ENCODE measurements around the gene SHB.
"Not testable (repeated sequence)": the region's sequence is repeated elsewhere in the genome, so short reads cannot be mapped to it uniquely, and the experiment has no call there.

SHB gene

DNA sequence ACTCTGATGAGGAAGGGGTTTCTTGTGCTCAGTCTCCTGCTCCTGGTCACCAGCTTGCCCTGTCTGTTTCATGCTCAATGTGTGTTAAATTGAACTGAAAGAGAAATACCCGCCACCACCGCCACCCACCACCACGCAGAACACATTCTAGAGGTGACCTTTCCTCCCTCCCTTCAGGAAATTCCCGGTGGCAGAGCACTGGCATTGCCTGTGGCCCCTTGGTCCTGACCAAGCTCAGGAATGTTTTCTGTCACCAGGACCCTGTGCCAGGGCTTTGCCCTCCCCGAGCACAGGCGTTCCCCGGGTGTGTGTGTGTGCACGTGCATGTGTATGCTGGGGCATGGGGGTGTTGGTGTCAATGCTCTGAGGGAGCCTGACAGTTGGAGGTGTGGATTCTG, 154.9 kb downstream of the SHB start:
- DNase-seq, result no peak

DNA sequence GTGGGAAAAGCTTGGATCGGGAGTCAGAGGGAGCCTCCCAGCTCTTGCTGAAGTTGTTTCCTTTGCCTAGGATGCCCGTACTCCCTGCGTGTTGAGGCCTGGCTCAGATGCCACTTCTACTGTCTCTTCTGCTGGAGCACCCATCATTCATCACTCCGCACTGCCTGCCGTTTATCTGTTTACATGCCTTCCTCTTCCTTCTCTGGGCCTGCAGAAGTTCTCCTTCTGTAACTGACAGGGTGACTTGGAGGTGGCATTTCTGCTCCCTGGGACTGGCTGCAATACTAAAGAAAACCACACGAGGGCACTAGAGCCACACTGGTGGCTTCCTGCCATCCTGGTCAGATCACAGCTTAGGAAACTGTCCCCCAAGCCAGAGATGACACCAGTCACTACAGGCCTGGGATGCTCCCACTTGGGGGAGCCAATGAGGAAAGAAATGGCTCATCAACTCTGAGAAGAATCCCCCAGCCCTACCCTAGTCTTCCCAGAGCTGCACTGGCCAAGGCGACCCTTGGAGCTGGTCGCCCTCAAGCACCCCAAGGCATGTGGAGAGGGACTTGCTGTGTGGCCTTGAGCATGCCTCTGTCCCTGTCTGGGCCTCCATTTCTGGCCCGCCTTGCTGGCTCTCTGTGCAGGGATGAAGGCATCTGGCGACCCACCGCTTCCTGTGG, 155.4 kb downstream of the SHB start:
- peak; percentile 42 for DNase-seq

DNA sequence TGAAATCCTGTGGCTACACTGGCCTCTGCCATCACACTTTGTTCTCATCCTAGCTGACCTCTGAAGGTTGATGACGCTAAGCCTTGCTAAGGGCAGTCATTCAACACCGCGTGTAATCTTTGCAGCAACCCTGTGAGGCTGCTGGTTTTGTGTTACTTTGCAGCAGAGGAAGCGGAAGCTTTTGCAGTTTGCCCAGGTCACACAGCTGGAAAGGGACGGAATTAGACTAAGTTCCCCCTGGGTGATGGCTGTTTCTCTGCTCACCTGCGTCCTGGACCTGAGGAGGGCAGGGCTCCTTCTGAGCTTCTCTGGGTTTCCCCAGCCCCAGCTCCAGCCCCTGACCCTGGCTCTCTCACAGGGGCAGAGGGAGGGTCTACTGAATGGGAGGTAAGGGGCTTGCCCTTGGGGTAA, 157.8 kb downstream of the SHB start:
- DNase-seq, result no peak

DNA sequence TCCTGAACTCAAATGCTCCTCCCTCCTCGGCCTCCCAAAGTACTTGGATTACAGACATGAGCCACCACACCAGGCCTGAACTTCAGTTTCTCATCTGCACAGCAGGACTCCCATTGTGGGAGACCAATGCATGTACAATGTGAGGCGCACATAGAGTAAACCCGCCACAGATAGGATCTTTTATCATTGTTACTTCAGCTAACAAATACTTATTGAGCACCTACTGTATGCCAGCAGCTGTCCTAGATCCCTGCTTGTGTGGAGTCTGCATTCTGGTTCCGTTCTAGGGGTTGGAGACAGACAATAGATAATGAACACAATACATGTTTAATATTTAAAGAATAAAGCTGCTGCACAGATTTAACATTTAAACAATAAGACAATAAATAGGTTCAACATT, 158.8 kb downstream of the SHB start:
- no peak for DNase-seq

DNA sequence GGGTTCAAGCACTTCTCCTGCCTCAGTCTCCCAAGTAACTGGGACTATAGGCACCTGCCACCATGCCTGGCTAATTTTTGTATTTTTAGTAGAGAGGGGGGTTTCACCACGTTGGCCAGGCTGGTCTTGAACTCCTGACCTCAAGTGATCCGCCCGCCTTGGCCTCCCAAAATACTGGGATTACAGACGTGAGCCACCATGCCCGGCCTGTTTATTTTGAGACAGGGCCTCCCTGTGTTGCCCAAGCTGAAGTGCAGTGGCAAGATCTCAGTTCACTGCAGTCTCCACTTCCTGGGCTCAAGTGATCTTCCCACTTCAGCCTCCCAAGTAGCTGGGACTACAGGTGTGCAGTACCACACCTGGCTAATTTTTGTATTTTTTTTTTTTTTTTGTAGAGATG, 159.2 kb downstream of the SHB start:
- DNase-seq, result not testable (repeated sequence)

DNA sequence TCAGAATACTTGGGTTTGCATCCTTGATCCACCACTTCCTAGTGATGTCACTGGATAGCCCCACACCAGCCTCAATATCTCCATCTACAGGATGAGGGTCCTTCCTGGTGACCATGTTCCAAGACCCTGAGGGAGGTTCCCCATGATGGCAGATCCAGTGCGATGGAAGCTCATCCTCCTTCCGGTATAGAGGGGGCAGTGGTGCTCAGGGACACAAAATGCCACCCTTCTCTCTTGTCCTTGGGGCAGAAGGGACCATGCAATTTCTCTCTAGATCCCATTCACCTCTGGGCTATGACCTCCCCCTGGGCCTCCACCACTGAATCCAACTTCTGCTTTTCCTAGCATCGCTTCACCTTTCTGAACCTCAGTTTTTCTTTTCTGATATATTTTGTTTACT, 159.7 kb downstream of the SHB start:
- no peak for DNase-seq

DNA sequence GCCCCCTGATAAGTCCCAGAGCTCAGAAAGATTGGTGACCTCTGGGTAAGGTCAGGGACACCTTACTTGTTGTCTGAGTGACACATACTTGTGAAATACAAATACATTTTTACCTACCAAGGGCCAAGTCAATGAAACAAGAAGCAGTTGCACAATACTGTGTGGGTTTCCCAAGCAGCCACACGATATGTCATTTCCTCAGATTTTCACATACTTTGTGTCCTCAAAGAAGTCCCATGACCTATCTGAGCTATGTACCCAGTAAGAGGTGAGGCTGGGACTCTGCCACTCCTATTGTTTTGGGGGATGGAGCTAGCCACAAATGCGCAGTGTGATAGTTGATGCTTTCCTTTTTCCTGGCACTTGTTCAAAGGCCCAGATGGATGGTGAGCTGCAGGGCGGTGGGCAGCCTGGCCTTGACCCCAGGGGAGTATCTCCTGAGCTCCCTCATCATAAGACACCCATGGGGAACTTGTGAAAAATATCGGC, 160.3 kb downstream of the SHB start:
- no peak for DNase-seq

DNA sequence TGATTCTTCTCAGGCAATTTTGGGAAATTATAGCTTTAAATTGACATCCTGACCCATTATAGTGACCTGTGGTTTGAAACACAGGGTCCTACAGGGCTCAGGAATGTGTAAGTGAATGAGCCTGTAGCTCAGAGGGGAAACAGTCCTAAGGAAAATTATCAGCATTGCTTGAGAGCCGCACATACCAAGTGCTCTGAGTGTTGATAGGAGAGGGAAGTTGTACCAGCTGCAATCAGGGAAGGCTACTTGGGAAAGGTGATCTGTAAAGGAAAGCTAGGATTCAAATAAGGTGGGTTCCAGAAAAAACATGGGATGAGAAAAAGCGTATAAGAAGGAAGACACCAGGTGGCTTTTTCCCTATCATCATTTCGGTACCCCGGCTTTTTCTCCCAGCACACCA, 160.7 kb downstream of the SHB start:
- no peak for DNase-seq

DNA sequence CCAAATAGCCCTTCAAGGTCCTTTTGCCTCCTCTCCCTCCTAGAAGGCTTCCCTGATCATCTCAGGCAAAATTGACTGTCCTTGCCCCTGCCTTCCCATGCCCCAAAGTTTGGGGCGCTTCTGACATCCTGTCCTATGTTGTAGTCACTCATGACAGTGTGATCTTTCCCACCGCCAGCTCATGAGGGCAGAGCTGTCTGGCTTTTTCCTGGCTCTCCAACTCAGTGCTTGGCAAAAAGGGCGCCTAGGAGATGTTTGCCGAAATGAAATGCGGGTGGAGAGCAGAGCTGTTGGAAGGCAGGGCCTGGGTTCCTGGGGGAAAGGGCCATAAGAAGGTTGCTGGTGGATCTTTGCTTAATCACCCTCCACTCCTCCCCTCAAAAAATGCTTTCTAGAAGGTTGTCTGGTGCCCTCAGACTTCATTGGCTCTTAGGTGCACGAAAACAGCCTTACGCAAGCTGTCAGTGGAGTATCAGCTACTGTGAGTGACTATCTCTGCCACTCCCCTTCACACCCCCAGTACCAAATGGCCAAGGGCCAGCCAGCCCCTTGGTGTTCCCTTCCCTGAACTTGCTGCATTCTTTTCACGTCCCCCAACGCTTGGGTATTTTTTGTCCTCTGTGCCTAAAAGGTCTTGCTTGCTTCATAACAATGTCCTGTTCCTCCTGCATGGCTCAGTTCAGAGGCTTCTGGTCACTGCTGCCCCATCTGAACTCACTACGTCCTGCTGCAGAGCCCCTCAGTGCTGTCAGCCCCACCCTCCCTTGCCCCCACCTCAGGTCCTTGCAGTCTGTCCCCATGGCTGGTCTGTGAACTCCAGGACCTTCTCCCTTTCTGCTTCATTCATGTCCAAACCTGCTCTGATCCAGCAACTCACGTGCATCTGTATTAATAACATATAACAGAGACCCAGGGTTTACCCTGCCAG, 162.5 kb downstream of the SHB start:
- DNase-seq, result no peak

DNA sequence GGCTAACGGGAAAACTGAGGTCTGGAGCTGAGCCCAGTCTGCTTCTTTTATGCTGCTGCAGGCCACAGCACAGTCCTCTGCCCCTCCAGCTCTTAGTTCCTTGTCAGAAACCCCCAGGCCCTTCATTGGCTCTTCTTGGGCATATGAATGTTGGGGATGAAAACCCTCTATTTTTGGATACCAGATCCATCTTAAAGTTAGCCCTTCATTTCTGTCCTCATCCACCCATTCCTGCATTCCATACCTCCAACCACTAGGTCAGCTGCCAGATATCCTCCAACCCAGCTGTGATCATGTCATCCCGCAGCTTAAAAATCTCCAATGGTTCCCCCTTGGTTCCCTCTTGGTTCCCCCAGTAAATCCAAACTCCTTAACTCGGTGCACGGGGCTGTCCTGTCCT, 163.3 kb downstream of the SHB start:
- DNase-seq, result no peak

DNA sequence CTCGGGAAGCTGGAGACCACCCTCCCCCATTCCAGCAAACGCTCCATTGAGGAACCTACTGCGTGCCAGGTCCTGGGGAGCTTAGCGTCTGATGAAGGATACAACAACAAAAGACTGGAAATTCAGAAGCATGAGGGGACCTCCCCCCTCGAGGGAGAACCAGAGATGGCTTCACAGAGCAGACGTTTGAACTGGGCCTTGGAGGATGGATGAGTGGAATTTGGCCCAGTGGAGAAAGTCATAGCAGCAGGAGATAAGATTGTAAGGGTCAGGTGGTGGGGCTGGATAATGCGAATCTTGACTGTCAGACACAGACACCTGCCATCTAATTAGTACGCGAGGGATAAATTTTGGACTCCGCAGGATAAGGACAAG, 163.9 kb downstream of the SHB start:
- no peak for DNase-seq

DNA sequence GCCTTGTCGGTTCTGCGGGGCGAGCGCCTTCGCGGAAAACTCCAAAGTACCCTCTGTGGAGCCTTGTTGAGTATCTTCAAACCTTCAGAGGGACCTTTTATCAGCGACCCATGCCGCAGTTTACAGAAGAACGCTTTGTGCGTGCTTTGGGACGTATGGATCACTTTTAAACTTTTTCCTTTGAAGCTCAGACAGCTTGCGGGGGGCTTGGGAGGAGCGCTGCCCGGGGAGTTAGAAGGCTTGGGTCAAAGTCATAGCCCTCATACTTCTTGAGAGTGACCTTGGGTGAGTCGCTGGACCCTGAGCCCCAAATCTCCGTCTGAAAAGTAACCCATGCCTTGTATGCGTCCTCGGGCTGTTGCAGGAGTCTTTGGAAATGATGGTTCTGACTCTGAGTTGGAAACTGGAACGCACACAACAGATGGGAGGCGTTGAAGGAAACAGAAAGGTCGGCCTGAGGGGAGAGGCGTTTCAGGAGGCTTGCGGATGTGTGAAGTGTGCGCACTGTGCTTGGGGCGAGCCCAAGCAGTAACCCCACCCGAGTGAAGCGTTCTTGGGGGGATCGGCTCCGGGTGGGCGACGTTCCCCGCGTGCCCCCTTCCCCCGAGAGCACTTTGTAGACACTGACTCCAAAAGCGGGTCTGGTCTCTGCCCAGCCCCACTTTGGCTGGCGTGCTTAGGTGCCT, 164.4 kb downstream of the SHB start:
- no peak for DNase-seq

DNA sequence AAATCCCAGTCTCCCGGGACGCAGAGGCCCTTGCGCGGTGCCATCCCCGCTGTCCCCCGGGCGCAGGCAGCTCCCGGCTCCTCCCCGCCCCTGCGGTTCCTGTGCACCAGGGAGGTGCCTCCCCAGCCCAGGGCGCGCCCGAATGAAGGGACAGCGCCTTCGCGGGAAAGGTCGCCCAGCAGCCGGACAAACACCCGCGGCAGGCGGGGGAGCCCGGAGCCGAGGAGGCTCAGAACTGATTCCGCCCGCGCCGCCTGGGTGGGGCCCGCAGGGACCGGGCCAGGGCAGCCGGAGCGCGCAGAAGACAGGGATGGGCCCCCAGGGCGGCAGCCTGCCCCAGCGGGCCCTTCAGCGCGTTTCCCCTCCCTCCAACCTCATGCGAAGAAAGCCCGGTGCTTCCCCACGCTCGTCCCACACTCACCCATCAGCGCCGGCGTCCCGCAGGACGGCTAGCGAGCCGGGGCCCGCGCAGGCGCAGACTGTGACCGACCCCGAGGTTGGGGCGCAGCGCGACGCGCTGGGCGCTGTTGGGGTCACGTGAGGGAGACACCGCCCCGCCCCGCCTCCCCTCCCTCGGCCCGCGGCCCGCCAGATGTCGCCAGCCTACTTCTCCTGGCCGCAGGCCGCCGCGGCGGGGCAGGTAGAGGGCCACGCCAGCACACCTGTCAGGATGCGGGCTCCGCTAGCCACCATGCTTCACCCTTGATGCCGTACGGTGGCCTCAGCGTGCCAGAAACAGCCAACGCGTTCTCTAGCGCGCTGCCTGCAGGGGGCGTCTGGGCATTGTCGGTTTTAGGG, 165.2 kb downstream of the SHB start, which contains the start of gene SLC25A51:
TSS of gene SLC25A51 (minus strand) at position 481 of the 798 bp plus-strand sequence. CDS start 15,577 bp downstream, outside the sequence.
- peak; percentile 75 for DNase-seq

DNA sequence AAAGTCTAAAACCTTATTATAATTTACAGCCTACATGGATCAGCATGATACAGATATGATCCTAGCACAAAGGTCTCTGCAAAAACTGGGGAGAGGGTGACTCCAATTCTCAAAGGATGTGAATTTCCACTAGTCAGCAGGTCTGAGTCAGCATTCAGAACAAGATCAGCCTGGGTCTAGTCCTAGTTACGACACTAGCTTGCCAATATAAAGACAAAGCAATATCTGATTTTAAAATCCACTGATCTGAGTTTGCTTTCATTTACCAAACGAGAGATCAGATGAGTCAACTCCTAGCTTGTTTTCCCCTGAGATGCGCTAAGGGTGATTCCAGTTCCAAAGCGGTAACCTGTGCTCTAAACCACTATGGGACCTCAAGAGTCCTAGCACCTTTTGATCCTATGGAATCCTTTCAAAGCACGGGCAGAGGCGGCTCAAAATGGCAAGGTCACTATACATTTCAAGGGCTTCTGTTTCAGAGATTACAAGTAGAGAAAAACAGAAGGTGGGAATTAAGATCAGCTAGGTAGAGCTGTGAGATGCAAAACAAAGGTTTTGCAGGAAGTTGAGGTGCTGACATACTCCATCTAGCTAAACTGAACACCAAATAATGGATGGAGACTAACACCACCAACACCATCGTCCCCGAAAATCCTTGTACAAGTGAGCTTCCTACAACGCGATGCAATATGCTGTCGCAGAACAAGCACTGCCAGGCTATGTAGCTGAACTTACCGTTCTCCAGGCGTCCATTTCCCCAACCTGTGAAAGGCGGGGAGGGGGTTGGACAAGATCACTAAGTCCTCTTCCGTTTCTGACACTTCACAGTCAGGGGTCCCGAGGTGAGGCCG, 166.0 kb downstream of the SHB start:
- DNase-seq, result peak; percentile 61

DNA sequence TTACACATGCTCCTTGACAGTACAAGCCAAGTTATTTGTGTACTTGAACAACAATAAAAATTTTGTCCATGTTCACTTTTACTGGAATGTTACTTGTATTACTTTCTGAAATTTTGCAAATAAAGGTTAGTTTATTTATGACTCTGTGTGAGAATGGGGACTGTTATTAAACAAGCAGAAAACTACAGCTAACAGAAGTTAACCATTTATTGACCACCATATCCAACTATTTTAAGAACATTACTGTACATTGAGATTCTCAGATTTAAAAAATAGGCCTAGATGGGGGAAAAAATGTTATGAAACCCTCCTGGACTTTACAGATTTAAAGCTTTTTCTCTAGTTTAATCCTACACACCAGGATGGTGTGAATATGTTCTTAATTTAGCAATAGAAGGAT, 166.9 kb downstream of the SHB start:
- no peak for DNase-seq

DNA sequence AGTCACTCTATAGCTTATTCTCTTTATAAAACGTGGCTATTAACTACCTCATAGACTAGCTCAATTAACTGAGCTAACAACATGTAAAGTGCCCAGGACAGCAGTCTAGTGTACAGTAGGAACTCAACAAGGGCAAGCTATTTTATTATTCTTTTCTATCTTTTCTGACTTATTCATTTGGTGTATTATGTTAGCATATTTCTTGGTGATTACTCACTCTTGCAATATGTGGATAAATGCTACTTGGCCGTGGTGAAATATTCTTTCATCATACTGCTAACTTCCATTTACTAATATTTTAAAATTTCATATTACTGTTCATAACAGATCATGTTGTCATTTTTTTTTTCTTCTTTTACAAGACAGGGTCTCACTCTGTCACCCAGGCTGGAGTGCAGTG, 170.0 kb downstream of the SHB start:
- DNase-seq, result no peak

DNA sequence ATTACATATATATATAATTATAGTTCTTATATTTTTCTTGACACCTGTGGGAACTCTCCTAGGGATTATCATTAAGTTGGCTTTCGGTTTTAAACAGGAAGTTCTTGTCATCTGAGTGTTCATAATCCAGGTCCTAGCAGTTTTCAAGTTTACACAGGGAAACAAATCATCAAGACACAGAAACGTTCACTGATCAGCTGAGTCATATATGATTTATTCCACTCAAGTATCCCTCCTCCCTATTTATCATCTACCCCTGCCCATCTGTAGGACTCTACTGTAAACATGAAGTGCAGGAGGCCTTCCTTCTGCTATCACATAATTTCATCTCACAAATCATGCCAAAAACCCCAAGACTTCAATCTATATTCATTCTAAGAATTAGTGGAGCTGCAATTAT, 171.4 kb downstream of the SHB start:
- no peak for DNase-seq

DNA sequence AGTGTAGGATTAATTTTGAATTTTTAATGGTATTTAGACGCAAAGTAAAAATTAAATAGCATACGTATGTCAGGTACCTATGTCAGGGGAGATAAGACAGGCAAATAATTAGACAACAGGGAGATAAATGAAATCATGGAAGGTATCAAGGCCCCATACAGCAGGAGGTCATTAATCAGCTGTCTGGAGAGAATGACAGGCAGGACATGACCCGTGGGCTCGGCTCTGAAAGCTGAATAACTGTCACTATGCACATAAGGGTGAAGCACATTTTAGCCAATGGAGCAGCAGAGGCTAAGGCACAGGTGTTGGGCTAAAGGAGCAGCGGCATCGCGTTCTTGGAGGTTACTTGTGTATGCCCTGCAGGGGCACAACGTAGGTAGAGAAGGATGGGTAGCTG, 177.0 kb downstream of the SHB start:
- DNase-seq, result no peak

DNA sequence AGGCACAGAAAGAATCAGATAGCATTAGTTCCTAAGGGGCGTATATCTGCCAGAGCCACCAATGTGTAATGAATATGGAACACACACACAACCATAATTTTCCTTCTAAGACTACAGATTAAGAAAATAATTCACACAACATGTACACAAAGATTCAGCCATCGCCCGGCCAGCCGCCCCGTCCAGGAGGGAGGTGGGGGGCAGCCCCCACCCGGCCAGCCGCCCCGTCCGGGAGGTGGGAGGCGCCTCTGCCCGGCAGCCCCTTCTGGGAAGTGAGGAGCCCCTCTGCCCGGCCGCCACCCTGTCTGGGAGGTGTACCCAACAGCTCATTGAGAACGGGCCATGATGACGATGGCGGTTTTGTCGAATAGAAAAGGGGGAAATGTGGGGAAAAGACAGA, 178.0 kb downstream of the SHB start:
- not testable (repeated sequence) for DNase-seq

DNA sequence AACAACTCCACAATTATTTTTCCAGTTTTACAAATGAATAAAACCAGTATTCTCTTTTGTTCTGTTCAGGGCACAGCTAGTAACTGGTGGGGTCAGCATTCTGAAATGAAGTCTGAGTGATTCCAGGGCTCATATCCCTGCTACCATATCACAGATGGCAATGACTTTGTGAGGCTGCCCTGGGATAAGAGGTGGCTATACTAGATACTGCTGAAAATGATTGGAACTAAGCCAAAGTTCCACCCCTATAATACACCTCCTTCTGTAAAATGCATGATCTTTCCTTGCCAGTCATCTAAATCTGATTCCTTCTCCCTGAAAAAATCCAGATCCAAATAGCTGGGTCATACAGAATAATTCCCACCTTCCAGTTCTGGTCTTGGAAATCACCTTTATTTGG, 179.5 kb downstream of the SHB start:
- DNase-seq, result no peak

DNA sequence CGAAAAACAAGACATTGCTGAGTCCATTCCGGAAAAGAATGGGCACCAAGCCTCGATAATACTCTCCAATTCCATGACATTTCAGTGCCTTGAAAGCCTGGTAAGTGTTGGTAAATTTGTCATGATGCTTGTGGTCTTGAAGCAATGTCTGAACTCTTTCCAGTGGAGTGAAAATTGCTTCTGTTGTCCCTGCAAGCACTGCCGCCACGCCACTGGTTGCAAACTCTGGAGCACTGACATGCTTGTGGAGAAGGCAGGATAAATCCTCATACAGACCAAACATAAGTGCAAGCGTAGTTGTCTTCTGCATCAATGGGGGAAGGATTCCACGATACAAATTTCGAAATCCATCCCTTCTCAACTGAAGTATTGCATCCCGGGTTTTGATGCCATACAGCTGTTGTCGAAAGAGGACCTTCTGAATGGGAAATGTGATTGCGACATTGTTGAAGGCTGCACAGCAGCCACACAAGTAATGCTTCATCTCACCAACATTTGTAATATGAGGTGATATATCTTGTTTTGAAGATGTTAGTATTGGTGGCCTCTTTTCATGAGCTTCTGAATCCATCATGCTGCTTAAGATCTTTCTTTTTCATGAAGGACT, 180.9 kb downstream of the SHB start:
- DNase-seq, result not testable (repeated sequence)

Data from kidney glomerular epithelial cell (primary cell).